ENCODE measurements around the gene ODF4.

The ODF4 gene

GRCh38 chr17:8354236-8354635 lies 14.6 kb downstream of the ODF4 start:
- no peak overlapping the region for H3K4me3 ChIP-seq (ENCODE audit: low read length)
- DNase-seq (ENCODE audit: low read depth): no peak
- no peak for TF ChIP-seq CTCF (conservative IDR thresholded peaks at IDR 0.05; ENCODE audit: low read length)

GRCh38 chr17:8357910-8358309 lies 18.3 kb downstream of the ODF4 start:
- no peak for DNase-seq (ENCODE audit: low read depth)
- TF ChIP-seq CTCF (conservative IDR thresholded peaks at IDR 0.05; ENCODE audit: low read length): no peak
- no peak overlapping the region for H3K4me3 ChIP-seq (ENCODE audit: low read length)

- DNase-seq (ENCODE audit: low read depth): peak; percentile 84
- no peak for TF ChIP-seq CTCF (conservative IDR thresholded peaks at IDR 0.05; ENCODE audit: low read length)
- H3K4me3 ChIP-seq (ENCODE audit: low read length): no peak overlapping the region
Observed at GRCh38 chr17:8359769-8360168, 20.1 kb downstream of the ODF4 start.

- no peak overlapping the region for H3K4me3 ChIP-seq (ENCODE audit: low read length)
- TF ChIP-seq CTCF (conservative IDR thresholded peaks at IDR 0.05; ENCODE audit: low read length): no peak
- DNase-seq (ENCODE audit: low read depth): no peak
Observed at GRCh38 chr17:8360260-8360659, 20.6 kb downstream of the ODF4 start.

GRCh38 chr17:8360751-8361150 lies 21.1 kb downstream of the ODF4 start:
- TF ChIP-seq CTCF (conservative IDR thresholded peaks at IDR 0.05; ENCODE audit: low read length): no peak
- no peak for DNase-seq (ENCODE audit: low read depth)

DNA sequence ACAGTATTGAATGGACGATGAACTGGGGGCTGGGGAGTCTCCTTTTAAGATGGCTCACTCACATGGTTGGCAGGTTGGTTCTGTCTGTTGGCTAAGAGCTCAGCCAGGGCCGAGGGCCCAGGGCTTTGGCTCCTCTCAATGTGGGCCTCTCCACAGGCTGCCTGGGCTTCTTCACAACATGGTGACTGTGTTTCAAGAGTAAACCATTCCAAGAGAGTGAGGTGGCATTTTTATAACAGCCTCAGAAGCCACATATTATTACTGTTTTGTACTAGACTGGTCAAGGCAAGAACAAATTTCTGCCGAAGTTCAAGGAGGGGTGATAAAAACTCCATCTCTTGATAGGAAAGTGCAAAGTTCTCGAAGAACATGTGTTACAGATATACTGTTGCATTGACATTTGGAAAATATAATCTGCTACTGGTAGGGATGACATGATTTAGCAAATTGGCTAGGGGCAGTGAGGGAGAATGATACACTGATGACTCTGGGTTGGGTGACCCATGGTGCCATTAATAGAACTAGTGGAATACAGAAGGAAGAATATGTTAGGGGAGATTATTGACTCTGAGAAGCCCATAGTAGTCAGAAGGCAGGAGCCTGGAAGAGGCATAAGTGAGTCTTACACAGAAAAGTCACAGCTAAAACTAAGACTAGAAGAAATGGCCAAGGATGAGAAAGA lies 23.2 kb downstream of the ODF4 start:
- no peak overlapping the region for H3K4me3 ChIP-seq (ENCODE audit: low read length)
- DNase-seq (ENCODE audit: low read depth): peak; percentile 56
- TF ChIP-seq CTCF (conservative IDR thresholded peaks at IDR 0.05; ENCODE audit: low read length): no peak

More at GRCh38 chr17:8360751-8361150, 21.1 kb downstream of the ODF4 start:
- no peak overlapping the region for H3K4me3 ChIP-seq (ENCODE audit: low read length)

- TF ChIP-seq CTCF (conservative IDR thresholded peaks at IDR 0.05; ENCODE audit: low read length): no peak
- no peak overlapping the region for H3K4me3 ChIP-seq (ENCODE audit: low read length)
- peak; percentile 31 for DNase-seq (ENCODE audit: low read depth)
Observed at GRCh38 chr17:8365143-8365542, 25.5 kb downstream of the ODF4 start.

Data from AG10803 (cell line).